Fibroblast of the aortic adventitia (primary cell): ENCODE measurements around the gene PEX11B. TPM values are rescaled to one million over a fixed set of nuclear protein-coding genes. Genes with fewer than 3 reads are reported as not detected.

ENCODE experiments used
- DNase-seq: peaks from one replicate; pipeline ENCODE4 v3.0.0-alpha.2; 2010; ENCODE audit warnings: low read depth
- H3K4me3 ChIP-seq: 2 replicates; pipeline ENCODE4 v1.5.1; 2011; ENCODE audit warnings: low read depth, mild to moderate bottlenecking, control low read depth, low read length, moderate library complexity
- total RNA-seq: library from RNA; depleted of rRNA; stranded (reverse); fragments of >200 nt; gene quantifications from 2 replicates; pipeline ENCODE4 v1.2.3, GENCODE V29; 2012; ENCODE audit warnings: low replicate concordance
- TF ChIP-seq, protein P1 (sequence below): IDR thresholded peaks from 2 replicates; pipeline ENCODE4 v1.5.1; 2011; ENCODE audit warnings: mild to moderate bottlenecking, low read length, control low read depth, inconsistent platforms; ENCODE audit not compliant: insufficient read depth

The PEX11B gene
- total RNA-seq, 1 donor = 26.8 TPM

DNA sequence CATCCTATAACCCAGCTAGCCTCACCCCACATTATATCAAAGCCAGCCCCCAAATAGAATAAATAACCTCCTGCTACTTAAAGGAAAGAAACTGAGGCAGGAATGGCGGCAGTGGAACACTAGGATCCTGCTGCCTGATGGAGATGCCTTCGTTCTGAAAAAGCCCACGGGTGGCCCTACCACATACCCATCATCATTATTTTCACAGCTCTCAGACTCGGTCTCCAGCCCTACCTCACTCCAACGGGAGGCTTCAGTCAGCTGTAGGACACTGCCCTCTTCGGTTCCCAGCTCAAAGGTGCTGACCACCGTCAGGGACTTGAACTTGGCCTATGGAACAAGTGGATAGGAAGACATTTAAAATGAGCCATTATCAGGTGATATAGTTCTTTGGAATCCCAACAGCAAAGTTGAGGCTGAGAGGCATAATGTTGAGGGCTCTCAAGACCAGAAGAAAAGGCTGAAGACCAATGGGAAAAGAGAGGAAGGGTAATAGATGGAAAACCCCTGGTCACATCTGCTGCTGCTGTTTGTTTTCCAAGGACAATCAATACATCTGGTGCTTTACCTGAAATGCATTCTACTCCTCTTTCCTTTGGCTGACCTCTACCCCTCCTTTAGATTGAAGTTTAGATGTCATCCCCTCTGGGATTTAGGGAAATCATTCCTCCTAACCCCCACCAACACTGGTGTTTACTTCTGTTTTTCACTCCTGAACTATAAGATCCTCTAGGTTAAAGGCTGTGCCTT lies 25.0 kb downstream of the PEX11B start:
- H3K4me3 ChIP-seq = no peak overlapping the region
- TF ChIP-seq, protein P1, sequence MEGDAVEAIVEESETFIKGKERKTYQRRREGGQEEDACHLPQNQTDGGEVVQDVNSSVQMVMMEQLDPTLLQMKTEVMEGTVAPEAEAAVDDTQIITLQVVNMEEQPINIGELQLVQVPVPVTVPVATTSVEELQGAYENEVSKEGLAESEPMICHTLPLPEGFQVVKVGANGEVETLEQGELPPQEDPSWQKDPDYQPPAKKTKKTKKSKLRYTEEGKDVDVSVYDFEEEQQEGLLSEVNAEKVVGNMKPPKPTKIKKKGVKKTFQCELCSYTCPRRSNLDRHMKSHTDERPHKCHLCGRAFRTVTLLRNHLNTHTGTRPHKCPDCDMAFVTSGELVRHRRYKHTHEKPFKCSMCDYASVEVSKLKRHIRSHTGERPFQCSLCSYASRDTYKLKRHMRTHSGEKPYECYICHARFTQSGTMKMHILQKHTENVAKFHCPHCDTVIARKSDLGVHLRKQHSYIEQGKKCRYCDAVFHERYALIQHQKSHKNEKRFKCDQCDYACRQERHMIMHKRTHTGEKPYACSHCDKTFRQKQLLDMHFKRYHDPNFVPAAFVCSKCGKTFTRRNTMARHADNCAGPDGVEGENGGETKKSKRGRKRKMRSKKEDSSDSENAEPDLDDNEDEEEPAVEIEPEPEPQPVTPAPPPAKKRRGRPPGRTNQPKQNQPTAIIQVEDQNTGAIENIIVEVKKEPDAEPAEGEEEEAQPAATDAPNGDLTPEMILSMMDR = no peak
- DNase-seq = no peak

DNA sequence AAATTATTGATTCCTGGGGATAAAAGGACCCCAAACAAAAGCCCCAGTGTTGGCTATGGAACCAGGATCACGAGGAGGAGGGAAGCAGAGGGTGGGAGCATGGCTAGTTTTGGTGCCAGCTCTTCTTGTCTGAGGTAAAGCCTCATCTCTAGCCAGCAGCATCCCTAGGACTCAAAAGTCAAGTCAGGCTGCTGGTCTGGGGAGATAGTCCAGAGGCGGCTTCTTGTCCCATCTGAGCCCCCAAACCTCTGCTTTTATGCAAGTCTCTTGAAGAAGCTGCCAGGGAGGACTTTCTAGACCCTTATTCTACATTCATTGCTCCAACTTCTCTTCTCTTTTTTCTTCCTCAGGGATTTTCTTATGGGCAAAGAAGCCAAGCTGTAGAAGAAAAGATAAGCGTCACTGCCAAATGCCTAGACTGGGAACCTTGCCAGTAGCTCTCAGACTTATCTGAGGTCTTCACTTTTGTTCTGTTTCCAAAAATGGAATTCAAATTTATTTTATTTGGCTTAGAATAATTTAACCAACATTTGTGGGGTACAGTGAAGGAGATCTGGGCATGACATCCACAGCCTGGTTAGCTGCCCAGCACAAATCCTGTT lies 25.9 kb downstream of the PEX11B start:
- TF ChIP-seq, protein P1 = no peak
- H3K4me3 ChIP-seq = peak overlapping the region; percentile 29
- DNase-seq = peak; percentile 87

DNA sequence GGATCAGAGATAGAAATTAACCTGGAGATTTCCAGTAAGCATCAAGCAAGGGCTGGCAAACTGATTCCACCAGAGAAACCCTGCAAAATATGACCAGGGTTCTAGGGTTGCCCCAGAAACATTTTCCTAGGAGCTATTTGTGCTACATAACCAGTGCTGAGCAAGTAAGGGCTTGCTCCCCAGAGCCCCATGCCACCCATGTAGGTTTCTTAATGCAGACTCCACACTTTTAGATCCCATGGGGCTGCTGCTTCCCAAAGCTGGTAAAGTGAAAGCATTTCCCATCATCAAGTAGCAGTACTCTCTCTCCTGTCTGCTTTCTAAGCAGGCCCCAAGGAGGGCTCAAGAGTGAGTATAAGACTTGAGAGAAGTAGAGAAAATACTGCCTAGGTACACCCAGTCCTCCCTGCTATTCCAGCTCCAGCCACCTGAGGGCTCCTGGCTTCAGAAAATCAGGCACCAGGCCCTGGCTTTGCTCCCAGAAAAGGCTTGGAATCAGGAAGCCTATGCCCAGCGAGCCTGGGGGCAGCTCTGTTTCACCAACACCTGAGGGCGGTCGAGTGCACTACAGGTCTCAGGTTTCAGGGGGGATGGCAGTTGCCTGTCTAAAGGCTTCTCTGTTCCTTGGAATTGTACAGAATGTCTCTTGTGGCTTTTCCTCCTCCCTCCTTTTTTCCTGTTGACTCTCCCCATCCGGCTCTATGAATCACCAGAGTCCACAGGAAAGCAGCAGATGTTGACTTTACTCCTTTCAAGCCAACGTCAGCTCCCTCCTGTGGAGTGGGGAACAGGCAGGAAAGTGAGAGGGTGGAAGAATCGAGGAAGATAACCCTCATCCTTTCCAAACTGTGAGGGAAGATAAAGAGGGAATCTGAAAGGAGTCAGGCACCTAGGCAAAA lies 26.7 kb downstream of the PEX11B start:
- H3K4me3 ChIP-seq = peak overlapping the region; percentile 34
- TF ChIP-seq, protein P1 = peak; percentile 96
- DNase-seq = peak; percentile 98

DNA sequence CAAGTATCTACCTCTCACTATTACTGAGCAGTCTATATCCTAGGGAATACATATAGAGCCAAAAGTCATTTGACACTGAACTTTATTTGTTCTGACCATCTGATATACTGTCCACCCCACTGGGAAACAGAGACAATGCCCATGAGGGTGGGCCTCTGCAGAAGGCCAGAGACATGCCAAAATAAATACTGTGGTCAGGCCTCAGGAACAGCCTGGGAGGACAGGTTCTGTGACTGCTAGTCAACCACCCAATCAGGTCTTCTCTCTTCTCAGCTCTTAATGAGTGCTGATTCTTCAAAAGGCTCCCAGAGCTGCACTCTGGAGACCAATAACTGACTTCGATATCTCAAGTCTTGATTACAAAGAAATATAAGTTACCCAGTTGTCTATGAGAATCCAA lies 27.4 kb downstream of the PEX11B start:
- TF ChIP-seq, protein P1 = no peak
- H3K4me3 ChIP-seq = no peak overlapping the region
- peak; percentile 53 for DNase-seq

DNA sequence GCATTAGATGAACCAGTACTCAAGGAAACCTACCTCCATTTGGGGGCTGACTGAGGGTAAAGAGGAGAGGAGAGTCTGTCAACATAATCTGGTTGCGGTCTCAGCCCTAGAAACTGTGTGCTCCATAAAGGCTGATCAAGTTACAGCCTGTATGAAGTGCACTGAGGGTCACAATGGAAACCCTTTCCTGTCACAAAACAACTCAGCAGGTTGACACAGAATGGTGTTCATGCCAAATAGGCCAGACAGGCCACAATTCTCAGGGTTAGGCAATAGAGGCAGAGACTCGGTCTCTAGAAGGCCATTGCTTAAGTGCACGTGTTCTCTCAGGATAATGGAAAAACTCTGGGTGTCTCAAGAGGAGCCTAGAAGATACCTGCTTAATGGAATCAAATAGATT lies 28.8 kb downstream of the PEX11B start:
- DNase-seq = no peak
- TF ChIP-seq, protein P1 = no peak
- no peak overlapping the region for H3K4me3 ChIP-seq

DNA sequence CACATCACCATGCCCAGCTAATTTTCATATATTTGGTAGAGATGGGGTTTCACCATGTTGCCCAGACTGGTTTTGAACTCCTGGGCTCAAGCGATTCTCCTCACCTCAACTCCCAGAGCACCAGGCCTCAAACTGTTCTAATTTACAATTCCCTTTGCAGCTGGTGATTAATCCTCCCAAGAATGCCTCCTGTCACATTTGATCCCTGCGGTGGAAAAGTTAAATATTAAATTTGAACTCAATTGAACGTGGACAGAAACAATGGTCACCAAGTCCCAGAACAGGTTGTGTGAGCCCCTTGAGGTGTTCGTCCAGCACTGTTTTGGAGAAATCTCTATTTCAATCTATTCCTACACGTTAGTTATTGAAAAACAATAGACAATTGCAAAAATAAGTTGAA lies 30.9 kb downstream of the PEX11B start:
- TF ChIP-seq, protein P1 = no peak
- H3K4me3 ChIP-seq = no peak overlapping the region
- no peak for DNase-seq
